ENCODE data around the gene FBF1. TPM values are rescaled to one million over a fixed set of nuclear protein-coding genes. Genes with fewer than 3 reads are reported as not detected.

FBF1 gene
- total and polyA plus RNA-seq, 2 of the 8 experiments (the other 6 are each of a cell fraction or from before 2014, with no cell fraction given): 8.1 to 13.1 TPM

- POLR2A ChIA-PET (ENCODE audit: partially characterized antibody): interaction anchor here (1.0 to 12.1 kb wide), 11 partner anchors 10 to 113 kb away, joined by 3 to 143 read pairs (median 5); partner anchors contain the start of genes TRIM65, UNC13D and WBP2
- H4K20me1 ChIP-seq (replicated peaks in 1 of 2; ENCODE audit: control insufficient read depth in 1 of 2, insufficient read depth in 2 of 2, low read length in 2 of 2): peaks cover 0 to 3% of the 10 kb centered on the region in 2 experiments
- H2BK120ac ChIP-seq (replicated peaks; ENCODE audit: low read depth, low read length): peak overlapping the region; percentile 18
- H3K79me2 ChIP-seq (ENCODE audit: control insufficient read depth in 1 of 2, insufficient read depth in 2 of 2, low read length in 2 of 2): no peaks in the 10 kb centered on the region
- no peaks in the 10 kb centered on the region for H3K79me1 ChIP-seq (ENCODE audit: low read depth, low read length)
- no peak overlapping the region for H3K27ac ChIP-seq (ENCODE audit: low read depth, low read length)
- H3K56ac ChIP-seq (replicated peaks; ENCODE audit: insufficient read length, low read depth, low read length): no peak overlapping the region
- WGBS, 2 experiments (ENCODE audit: extremely low coverage in 1 of 2, insufficient coverage in 1 of 2, insufficient read length in 1 of 2, insufficient replicate concordance in 2 of 2, low coverage in 1 of 2, low lambda C conversion rate in 2 of 2, missing lambda C conversion rate in 1 of 2): 25% methylated on average over 41 of the region's 41 CpGs; no CpG with 5 or more reads in 1 of the 2 experiments
- peak overlapping the region in 2 of 4 experiments; percentile 6 to 53; a peak in 4 of 7 replicates for H3K9ac ChIP-seq (replicated peaks in 1 of 4; ENCODE audit: extremely low read depth in 1 of 4, low read depth in 3 of 4, low read length in 3 of 4)
- peak in 1 of 2 experiments; percentile 70 for DNase-seq (ENCODE audit: low read depth in 1 of 2, low spot score in 2 of 2)
- H3K4me1 ChIP-seq (replicated peaks in 1 of 4; ENCODE audit: control insufficient read depth in 3 of 4, insufficient read depth in 4 of 4, low read length in 3 of 4): peaks cover 0 to 25% (median 13%) of the 10 kb centered on the region in 4 experiments; a peak in 6 of 7 replicates
- H3K4ac ChIP-seq (replicated peaks; ENCODE audit: insufficient read length, low read depth, low read length): peak overlapping the region; percentile 34
- H3K4me2 ChIP-seq (ENCODE audit: insufficient read depth in 1 of 2, low read depth in 2 of 2, low read length in 2 of 2): peak overlapping the region; percentile 73 to 94
- H4K8ac ChIP-seq (ENCODE audit: extremely low read depth, insufficient read depth, low read length): peak overlapping the region; percentile 88; the same call in 1 of the 2 replicates
- peaks cover 15% of the 10 kb centered on the region; the same call in 1 of the 2 replicates for H3K23me2 ChIP-seq (ENCODE audit: low read depth, low read length)
- TF ChIP-seq EZH2 (IDR thresholded peaks at IDR 0.05; ENCODE audit: low read depth, low read length, severe bottlenecking) (peak; percentile 23), CTCF (IDR thresholded peaks at IDR 0.05; ENCODE audit: control extremely low read depth in 1 of 3, insufficient read depth in 1 of 3, low read depth in 1 of 3, low read length in 3 of 3) (peak in 1 of 3 experiments; percentile 8; a peak in 1 of 4 replicates), SRF (IDR thresholded peaks at IDR 0.05; ENCODE audit: low read depth, low read length) (no peak), SUZ12 (IDR thresholded peaks at IDR 0.05; ENCODE audit: low read length) (peak; percentile 69)
- FAIRE-seq: no peak
- H2AK5ac ChIP-seq (ENCODE audit: low read depth, low read length): peak overlapping the region; percentile 5; the same call in 1 of the 2 replicates
- H2AFZ ChIP-seq (ENCODE audit: low read length): peak overlapping the region; percentile 54
- no peak overlapping the region for H2BK5ac ChIP-seq (ENCODE audit: low read depth, low read length)
- H2BK15ac ChIP-seq (ENCODE audit: low read length): peak overlapping the region; percentile 1; the same call in 1 of the 2 replicates
- no peak overlapping the region for H4K5ac ChIP-seq (ENCODE audit: insufficient read length, low read depth, low read length)
- no peaks in the 10 kb centered on the region for H3K9me3 ChIP-seq (ENCODE audit: insufficient read depth in 2 of 2, low read depth in 1 of 2, low read length in 1 of 2)
- peak overlapping the region; percentile 1 for H3K18ac ChIP-seq (ENCODE audit: extremely low read depth, low read length)
- no peak overlapping the region for H3K14ac ChIP-seq (ENCODE audit: insufficient read length)
- peaks cover 10 to 31% (median 24%) of the 10 kb centered on the region in 4 experiments for H3K27me3 ChIP-seq (replicated peaks in 1 of 4; ENCODE audit: control insufficient read depth in 3 of 4, extremely low read depth in 1 of 4, insufficient read depth in 3 of 4, low read length in 3 of 4)
- no peak overlapping the region for H3K23ac ChIP-seq (ENCODE audit: insufficient read length)
- peak overlapping the region; percentile 26 for H4K91ac ChIP-seq (replicated peaks; ENCODE audit: insufficient read length, low read length)
- H3K36me3 ChIP-seq (ENCODE audit: control insufficient read depth in 2 of 4, insufficient read depth in 4 of 4, low read length in 3 of 4): no peaks in the 10 kb centered on the region
- peak overlapping the region; percentile 71; the same call in 1 of the 2 replicates for H2BK12ac ChIP-seq (ENCODE audit: low read depth, low read length)
- CTCF ChIA-PET (ENCODE audit: partially characterized antibody): interaction anchor here (0.6 to 11.3 kb wide), 14 partner anchors 10 to 614 kb away, joined by 3 to 157 read pairs (median 4); partner anchors contain the start of gene TRIM65
- 0 out of 2 replicates have a peak overlapping the region, but pooled peaks have one; percentile 32 for H2BK20ac ChIP-seq (ENCODE audit: low read length)
- peak overlapping the region; percentile 40 to 72 (median 66) for H3K4me3 ChIP-seq (ENCODE audit: extremely low read depth in 1 of 4, insufficient read depth in 2 of 4, low read depth in 3 of 4, low read length in 4 of 4)
Measured at GRCh38 chr17:75876938-75877751, 63.7 kb downstream of the FBF1 start.
